NCI-H1048 (cell line): ENCODE measurements around the gene AWAT1.
"Not testable (repeated sequence)": the region's sequence is repeated elsewhere in the genome, so short reads cannot be mapped to it uniquely, and the experiment has no call there.

Experiments
- DNase-seq: peaks from one replicate; lab custom pipeline; 2025; lab: John Stamatoyannopoulos, UW

The AWAT1 gene

DNA sequence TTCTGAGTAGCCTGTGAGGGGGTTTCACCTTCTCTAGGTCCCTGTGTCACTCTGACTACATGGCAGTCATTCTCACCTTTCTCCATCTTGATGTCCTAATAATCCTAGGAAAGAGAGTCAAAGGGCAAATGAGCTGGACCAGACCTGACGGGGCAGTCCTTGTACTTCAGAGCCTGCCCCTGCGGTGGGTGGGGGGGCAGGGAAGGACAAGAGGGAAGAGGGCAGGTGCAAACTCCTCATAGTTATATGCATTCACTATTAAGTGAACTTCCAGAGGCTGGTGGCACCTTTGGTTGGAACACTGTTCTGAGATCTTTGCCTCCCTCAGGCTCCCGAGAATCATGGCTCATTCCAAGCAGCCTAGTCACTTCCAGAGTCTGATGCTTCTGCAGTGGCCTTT is at the start of gene AWAT1:
Gene AWAT1, plus strand, starts transcription at position 301 of the 400 bp plus-strand sequence. Its CDS starts 41 bp downstream, at position 342.
- DNase-seq = no peak

DNA sequence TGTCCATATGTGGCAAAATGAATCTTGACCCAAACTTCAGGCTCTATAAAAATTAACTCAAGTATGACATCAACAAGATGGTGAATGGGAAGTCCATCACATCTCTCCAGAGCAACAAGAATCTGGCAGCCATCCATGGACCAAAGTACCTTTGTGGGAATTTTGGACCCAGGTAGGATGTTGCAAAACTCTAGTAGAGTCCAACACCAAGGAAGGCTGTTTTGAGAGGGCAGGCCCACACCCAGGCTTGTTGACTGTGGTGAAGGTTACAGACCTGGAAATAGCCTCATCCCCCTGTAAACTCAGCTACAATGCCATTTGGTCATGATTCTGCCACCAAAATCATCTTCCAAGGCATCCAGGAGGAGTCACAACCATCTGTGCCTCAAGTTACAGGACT is 44.2 kb upstream of the AWAT1 start:
- DNase-seq = no peak

DNA sequence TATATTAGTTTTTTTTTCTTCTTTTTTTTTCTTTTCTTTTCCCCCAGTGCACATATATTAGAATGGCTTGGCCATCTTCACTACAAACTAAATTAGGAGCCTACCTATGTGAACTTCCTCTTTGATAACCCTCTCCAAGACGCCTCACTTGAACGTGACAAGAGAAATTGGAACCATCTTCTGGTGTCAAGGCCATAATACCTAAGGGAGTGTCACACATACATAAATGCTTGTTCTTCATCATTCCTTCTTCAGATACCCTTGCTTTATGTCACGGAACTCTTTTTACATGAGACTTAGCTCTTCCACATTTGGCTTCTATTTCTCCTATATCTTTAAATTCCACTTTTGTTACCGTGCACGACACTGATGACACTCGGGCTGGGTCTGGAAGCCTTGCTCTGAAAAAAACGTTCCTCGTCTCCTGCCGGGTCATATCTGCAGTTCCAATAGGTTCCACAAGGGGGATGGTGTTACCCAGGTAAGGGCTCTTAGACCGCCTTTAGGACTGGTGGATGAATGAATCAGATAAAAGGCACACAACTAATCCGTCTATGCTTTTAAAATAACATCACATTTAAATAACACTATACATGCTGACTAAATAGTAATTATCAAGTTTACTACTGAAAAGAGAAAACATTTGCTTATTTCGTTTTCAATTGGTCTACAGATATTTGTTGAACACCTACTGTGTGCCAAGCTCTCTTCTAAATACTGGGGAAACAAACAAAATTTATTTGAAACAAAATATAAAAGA is 37.3 kb upstream of the AWAT1 start:
- DNase-seq = no peak

DNA sequence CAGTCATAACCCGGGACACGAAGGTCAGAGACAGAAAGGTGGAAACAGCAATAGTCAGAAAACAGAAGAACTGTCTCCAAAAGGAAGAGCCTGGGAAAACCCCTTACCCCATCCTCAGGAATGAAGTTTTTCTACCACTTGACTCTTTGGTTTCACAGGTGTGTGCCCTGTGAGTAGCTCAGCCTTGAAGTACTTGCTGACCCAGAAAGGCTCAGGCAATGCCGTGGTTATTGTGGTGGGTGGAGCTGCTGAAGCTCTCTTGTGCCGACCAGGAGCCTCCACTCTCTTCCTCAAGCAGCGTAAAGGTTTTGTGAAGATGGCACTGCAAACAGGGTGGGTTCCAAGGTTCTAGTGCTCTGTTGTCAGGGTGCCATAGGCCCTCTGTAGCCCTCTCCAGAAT is 32.7 kb upstream of the AWAT1 start:
- DNase-seq = no peak

DNA sequence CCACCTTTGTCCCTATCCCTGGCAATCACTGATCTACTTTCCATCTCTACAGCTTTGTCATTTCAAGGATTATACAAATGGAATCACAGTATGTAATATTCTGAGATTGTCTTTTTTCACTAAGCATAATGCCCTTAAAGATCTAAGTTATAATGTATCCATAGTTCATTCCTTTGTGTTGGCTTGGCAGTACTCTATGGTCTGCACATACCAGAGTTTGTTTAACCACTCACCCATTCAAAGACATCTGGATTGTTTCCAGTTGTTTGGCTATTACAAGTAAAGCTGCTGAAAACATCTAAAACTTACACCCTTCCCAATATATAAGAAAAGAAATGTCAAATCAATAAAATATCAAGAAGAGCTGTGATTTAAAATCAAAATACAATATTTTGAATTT is 26.0 kb upstream of the AWAT1 start:
- DNase-seq = no peak

DNA sequence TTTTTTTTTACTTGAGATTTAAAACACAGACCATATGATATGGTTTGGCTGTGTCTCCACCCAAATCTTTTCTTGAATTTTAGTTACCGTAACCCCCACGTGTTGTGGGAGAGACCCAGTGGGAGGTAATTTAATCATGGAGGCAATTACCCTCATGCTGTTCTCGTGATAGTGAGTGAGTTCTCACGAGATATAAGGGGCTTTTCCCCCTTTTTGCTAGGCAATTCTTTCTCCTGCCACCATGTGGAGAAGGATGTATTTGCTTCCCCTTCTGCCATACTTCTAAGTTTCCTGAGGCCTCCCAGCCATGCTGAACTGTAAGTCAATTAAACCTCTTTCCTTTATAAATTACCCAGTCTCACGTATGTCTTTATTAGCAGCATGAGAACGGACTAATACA is 24.9 kb upstream of the AWAT1 start:
- not testable (repeated sequence) for DNase-seq

DNA sequence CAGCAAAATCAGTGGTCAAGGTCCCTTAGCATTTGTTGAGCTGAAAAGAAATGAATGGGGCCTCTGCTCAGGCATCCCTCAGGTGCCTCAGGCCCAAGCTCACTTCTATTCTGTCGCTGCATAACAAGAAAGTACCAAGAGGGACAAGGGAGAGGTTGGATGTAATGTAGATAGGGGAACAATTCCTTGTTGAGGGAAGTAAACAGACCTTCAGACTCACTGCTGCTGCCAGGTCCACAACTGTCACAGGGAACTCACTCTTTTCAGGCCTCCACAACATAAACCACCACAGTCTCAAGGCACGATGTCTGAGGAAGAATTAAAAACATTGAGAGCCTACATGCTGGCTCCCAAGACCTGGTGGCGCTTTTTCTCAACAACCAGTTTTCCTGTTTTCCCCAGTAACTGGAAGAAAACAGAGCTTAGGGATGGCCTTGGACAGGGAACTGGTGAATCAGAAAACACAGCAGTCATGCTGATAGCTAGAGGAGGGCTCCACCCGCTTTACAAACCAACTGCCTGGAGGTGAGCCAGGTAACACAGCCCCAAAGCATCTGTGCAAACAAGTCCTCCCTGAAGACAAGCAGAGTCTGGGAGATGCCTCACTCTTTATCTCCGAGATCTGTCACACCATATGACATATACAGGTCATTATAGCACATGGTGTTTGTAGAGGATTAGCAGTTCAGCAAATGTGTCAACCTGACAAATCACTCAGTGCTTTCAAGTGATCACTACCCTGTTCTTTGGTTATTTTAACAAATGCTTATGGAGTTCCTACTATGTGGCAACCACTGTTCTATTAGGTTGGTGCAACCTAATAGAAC is 14.3 kb upstream of the AWAT1 start:
- no peak for DNase-seq

DNA sequence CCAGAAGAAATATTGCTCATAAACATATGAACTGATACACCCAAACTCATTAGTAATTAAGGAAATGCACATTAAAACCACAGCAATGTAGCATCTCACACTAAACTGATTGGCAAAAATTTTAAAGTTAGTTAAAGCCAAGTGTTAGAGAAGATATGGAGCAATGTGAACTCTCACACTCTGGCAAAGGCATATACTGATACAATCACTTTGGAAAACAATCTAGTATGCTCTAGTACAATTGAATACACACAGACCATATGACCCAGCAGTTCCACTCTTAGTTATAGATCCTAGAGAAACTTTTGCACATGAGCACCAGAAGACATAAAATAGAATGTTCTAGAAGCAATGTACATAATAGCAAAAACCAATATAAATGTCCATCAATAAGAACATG is 8.4 kb upstream of the AWAT1 start:
- DNase-seq = no peak

DNA sequence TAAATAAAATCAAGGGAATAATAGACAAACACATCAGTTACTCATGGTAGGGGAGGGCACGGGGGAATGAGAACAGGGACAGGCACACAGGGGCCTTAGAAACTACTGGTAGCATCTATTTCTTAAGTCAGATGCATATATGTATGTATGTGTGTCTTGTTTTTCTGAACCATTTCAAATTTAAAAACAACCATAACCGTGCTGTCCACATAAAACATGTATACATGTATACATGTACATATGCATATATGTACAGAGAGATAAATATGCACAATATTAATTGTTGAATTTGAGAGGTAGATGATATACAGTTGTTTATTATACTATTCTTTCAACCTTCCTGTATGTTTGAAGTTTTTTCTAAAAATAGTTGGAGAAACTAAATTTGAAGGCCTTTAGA is 7.8 kb upstream of the AWAT1 start:
- no peak for DNase-seq

DNA sequence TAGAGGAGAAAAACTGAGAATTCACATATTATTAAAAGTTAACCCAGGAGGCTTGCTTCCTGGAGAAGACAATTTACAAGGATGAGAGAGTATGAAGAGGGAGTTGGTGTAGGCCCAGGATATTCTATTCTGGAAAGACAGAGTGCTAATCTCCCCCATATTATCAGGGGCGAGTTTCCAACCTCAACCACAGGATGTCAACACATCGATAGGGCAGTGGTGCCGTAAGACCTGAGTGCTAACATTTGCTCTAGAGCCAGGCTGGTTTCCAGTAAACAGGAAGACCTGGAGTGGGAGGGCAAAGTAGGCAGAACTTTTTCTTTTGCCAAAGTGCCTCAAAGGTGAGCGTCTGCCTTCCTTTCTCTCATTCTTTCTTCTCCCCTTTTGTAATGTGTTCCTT is 2.8 kb upstream of the AWAT1 start:
- DNase-seq = no peak

DNA sequence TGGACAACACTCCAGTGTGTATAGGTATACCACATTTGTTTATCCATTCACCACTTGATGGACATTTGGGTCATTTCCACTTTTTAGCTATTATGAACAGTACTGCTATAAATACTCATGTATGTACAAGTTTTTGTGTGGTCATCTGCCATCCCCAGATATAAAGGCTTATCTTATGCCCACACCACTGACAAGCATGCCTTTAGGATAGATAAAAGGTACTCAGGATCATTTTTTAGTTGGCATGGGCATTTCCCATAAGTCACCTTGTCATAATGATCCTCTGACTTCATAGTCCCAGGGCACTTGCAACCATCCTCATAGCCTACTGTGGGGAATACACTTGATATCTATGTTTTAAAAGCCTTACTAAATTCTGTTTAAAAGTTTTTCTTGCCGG is 6.3 kb downstream of the AWAT1 start:
- no peak for DNase-seq

DNA sequence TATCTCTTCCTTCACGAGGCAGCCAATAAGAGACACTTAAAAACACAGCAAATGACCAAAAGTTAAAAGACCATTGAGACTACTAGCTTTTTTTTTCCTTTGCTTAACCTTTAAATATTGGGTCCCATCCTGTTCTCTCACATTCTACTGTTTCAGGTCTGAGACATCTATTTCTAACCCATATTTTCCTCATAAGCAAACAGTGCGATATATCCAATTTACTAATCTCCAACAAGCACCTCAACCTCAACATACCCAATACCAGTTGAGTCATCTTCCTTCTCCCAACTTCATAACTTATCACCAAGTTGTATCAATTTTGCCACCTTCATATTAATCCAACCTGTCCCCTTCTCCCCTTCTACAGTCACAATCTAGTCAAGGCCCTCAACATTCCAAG is 7.0 kb downstream of the AWAT1 start:
- DNase-seq = no peak

DNA sequence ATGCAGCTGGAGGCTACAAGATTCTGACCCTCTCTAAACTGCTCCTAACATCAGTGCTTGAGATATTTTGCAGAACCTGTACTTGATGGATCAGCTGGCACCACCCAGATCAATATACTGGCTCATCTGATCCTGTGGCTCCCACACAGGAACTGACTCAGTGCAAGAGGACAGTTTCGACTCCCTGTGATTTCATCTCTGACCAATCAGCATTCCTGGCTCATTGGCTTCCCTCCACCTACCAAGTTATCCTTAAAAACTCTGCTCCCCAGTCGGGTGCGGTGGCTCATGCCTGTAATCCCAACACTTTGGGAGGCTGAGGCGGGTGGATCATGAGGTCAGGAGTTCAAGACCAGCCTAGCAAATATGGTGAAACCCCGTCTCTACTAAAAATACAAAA is 9.1 kb downstream of the AWAT1 start:
- DNase-seq = not testable (repeated sequence)

DNA sequence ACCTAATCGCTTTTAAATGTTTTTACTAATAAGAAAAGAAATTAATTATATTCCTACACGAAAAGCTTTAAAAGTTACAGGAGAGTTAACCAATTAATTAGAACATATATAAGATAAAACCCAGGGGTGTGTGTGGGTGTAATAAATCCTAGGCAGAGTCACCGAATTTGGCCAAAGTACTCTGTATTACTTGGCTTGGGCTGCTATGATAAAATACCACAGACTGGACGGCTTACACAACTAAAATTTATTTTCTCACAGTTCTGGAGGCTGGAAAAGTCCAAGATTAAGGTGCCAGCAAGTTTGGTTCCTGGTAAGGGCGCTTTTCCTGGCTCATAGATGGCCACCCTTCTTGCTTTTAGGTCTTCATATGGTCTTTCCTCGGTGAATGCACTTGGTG is 10.4 kb downstream of the AWAT1 start:
- DNase-seq = no peak

DNA sequence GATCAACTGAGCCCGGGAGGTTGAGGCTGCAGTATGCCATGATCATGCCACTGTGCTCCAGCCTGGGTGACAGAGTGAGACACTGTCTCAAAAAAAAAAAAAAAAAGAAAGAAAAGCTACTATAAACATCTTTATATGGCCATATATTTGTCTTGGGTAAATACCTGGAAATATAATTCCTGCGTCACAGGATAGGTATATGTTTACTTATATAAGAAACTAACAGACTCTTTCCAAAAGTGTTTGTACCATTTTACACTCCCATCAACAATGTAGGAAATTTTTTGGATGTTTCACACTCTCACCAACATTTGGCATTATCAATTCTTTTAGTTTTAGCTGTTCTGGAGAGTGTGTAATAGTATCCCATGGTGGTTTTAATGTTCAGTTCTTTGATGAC is 12.8 kb downstream of the AWAT1 start:
- DNase-seq = no peak

DNA sequence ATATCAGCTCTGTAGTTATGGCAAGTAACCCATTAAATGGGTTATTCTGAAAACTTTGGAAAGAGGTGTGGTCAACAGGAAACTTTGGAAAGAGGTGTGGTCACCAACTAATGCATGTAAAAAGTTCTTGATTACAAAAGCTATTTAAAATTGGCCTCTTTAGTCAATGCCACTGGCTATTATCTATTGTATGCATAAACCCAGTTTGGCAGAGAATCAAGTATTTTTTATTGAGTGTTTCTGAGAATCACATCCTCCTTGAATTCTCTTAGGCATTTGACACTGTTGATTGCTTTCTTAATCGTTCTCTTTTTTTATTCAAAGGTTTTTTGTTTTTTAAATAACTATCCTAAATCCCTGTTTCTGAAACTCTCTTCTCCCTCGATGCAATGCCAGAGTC is 18.0 kb downstream of the AWAT1 start:
- DNase-seq = no peak

DNA sequence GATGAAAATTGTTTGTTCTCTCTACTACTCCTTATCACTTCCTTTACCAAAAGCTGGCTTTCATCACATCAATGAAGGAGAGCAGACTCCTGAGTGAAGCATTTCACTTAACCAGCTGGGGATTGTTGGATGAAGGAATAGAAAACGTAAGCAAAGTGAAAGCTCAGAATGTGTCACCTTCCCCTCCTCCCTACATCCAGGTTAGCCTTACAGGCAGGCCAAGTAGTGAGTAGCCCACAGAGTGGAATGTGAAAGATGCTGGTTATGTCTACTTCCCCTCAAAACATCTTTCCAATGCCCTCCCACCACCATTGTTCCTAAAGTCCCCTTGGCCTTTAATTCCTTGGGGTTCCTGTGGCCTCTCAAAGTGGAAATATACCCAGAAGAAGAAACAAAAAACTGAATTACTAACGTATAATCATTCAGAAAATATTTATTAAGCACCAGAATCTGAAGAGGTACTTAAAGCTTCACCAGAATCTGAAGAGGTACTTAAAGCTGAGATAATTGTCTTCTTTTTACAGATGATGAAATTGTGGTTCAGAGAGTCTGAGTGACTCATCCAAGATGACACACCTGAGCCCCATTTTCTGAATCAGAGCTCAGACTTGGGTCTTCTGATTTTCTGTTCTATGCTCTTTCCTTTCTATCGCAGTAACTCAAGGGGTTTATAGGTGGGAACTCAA is 19.1 kb downstream of the AWAT1 start:
- DNase-seq = no peak

DNA sequence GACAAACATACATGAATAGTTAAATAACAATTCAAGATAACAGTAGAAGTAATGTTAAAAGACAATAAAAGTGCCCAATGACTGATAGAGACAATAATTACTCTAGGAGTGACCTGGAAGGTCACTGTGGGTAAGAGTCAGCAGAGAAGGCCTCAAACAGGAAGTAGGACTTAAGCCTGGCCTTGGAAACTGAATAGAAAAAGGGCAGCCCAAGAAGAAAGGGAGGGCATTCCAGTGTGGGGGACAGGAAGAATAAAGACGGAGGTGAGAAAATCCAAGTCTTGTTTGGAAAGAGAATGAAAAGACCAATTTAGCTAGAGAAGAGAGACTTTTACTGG is 19.6 kb downstream of the AWAT1 start:
- no peak for DNase-seq

DNA sequence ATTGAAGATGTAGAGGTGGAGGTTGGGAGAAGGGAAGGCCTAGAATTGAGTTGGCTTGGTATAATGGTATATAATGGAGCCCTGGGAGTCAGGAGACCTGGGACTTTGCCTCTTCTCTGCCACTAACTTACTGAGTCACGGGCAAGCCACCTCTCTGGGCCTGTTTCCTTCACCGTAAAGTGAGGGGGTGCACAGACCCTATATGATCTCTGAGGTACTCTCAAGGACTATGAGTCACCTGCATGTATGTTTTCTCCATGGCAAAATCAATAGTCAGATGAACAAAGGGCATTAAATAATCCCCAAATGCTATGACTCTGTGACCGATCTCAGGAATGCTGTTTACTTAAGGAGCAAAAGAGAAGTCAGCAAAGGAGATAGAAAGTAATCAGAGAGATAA is 20.5 kb downstream of the AWAT1 start:
- DNase-seq = no peak

DNA sequence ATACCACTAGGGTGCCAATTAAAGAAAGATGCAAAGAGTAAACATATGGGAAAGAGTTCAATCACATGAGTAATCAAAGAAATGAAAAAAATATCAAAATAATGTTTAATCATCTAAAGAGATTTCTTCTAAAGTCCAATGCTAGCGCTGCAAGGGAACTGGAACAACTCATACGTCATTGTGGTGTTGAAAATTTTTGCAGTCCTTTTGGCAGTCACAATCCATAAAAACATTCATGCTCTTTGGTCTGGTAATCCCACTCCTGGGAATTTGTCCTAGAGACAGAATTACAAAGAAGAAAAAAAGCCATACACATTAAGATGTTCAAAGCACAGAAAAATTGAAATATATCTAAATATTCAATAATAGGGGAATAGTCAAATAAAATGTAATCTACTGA is 21.0 kb downstream of the AWAT1 start:
- no peak for DNase-seq

DNA sequence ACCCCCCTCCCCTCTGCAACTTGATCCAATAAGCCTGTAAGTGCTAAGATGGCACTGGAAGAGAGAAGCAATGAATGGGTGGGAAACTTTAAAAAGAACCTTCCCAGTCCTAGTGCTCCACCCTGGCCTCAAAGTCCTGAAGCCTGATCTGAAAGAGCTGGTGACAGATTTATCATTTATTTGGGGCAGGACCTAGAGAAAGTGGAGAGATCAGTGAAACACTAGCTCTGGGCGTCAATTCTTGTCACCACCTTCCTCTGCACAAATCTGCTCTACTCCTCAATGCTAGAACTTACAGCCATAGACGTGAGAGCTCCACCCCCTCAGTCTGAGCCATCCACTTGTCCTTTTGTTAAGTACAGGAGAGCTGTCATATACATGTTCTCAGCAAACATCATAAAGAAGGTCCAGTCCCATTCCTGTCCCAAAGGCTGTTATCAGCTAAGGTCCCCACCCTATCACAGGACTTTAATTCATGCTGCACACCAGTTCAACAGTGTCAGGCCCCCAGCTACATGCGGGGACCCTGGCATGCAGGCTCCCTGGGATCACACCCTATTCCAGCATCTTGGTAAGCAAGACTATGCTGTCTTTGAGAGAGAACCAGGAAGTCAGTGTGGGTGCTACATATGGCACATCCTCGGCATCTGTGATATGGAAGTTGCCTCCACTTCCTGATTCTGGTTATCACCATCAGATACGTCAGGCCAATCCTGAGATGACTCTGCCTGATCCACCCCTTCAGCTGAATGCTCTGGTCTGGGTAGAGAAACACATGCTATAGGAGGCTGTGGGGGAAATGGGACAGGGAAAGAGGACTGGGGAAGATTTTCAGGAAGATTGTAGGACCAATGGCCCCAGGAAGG is 23.2 kb downstream of the AWAT1 start:
- no peak for DNase-seq

DNA sequence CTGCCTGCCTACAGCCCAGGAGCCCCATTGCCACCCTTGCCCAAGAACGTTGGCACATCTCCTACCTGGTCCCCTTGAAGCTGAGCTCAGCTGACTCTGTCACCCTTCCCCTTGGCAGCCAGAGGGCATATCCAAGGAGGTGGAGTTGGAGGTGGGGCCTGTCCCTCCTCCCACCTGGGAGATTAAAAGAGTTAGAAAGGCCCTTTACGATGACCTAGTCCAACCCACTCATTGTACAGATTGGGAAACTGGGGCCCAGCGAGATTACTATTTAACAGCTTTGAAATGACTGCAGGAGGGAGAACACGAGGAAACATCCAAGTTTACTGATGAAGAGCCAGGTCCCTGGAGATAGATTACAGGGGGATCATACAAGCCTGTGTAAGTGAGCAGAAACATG is 25.6 kb downstream of the AWAT1 start, which contains the start of gene P2RY4:
Gene P2RY4, minus strand, starts transcription at position 101 of the 400 bp plus-strand sequence. CDS start 580 bp downstream, outside the sequence.
- no peak for DNase-seq
